ENCODE results near the gene INSL3.
"Not testable (repeated sequence)": the region's sequence is repeated elsewhere in the genome, so short reads cannot be mapped to it uniquely, and the experiment has no call there.

INSL3 gene

GRCh38 chr19:17783721-17784120, 37.6 kb downstream of the INSL3 start:
- not testable (repeated sequence) for DNase-seq

GRCh38 chr19:17780781-17781180, 40.5 kb downstream of the INSL3 start:
- no peak for DNase-seq

GRCh38 chr19:17778968-17779929, 42.1 kb downstream of the INSL3 start:
- peak; percentile 43 for DNase-seq

- peak; percentile 32 for DNase-seq
Observed at GRCh38 chr19:17778251-17778967, 42.9 kb downstream of the INSL3 start.

GRCh38 chr19:17777840-17778239, 43.5 kb downstream of the INSL3 start:
- not testable (repeated sequence) for DNase-seq

GRCh38 chr19:17775991-17776803, 45.1 kb downstream of the INSL3 start:
- DNase-seq, result no peak

- DNase-seq, result peak; percentile 15
Observed at GRCh38 chr19:17775245-17775927, 45.9 kb downstream of the INSL3 start.

GRCh38 chr19:17772172-17772571, 49.1 kb downstream of the INSL3 start:
- peak; percentile 32 for DNase-seq

GRCh38 chr19:17770613-17771012, 50.7 kb downstream of the INSL3 start:
- DNase-seq, result no peak

- no peak for DNase-seq
Observed at GRCh38 chr19:17767559-17767958, 53.8 kb downstream of the INSL3 start.

GRCh38 chr19:17766543-17767131, 54.7 kb downstream of the INSL3 start:
- peak; percentile 72 for DNase-seq

All from fibroblast of skin of scalp (primary cell).